H9 (cell line): Measurements from ENCODE around the gene NOS1AP. TPM values are rescaled to one million over a fixed set of nuclear protein-coding genes. Genes with fewer than 3 reads are reported as not detected.

Experiments
- DNase-seq: peaks from one replicate; pipeline ENCODE4 v3.0.0-alpha.2; 2017
- H2AFZ ChIP-seq: one replicate; pipeline ENCODE4 v1.6.1; 2013; ENCODE audit warnings: mild to moderate bottlenecking, low read length, control low read depth, moderate library complexity
- H2AK5ac ChIP-seq: 2 replicates; pipeline ENCODE4 v1.6.1; 2013; ENCODE audit warnings: low read length, control low read depth, mixed read lengths; ENCODE audit not compliant: insufficient read length
- H2BK120ac ChIP-seq: one replicate; pipeline ENCODE4 v1.6.1; 2013; ENCODE audit warnings: low read depth, mild to moderate bottlenecking, low read length, control low read depth, inconsistent platforms; ENCODE audit not compliant: poor library complexity, severe bottlenecking
- H2BK12ac ChIP-seq: 2 replicates; pipeline ENCODE4 v1.6.1; 2013; ENCODE audit warnings: low read length, control low read depth, mixed read lengths, low read depth; ENCODE audit not compliant: insufficient read length
- H2BK15ac ChIP-seq: 2 replicates; pipeline ENCODE4 v1.6.1; 2013; ENCODE audit warnings: low read depth, low read length, control low read depth
- H2BK20ac ChIP-seq: one replicate; pipeline ENCODE4 v1.6.1; 2013; ENCODE audit warnings: low read depth, mild to moderate bottlenecking, low read length, control low read depth, inconsistent platforms; ENCODE audit not compliant: poor library complexity, severe bottlenecking
- H2BK5ac ChIP-seq: 2 replicates; pipeline ENCODE4 v1.6.1; 2013; ENCODE audit warnings: low read length, control low read depth, mixed read lengths; ENCODE audit not compliant: insufficient read length
- H3K14ac ChIP-seq: 2 replicates; pipeline ENCODE4 v1.6.1; 2013; ENCODE audit warnings: low read length, control low read depth; ENCODE audit not compliant: insufficient read depth
- H3K18ac ChIP-seq: 2 replicates; pipeline ENCODE4 v1.6.1; 2013; ENCODE audit warnings: low read depth, mild to moderate bottlenecking, mixed read lengths, low read length, control low read depth; ENCODE audit not compliant: insufficient read length
- H3K23ac ChIP-seq: 2 replicates; pipeline ENCODE4 v1.6.1; 2013; ENCODE audit warnings: low read length, control low read depth, mixed read lengths, low read depth; ENCODE audit not compliant: insufficient read length
- H3K23me2 ChIP-seq: 2 replicates; pipeline ENCODE4 v1.6.1; 2013; ENCODE audit warnings: low read depth, mild to moderate bottlenecking, mixed read lengths, low read length, control low read depth; ENCODE audit not compliant: insufficient read length, poor library complexity, severe bottlenecking
- H3K27ac ChIP-seq: 2 replicates; pipeline ENCODE4 v1.5.1; 2013; ENCODE audit warnings: low read length, control low read depth, mixed read lengths, low read depth; ENCODE audit not compliant: insufficient read length
- H3K27me3 ChIP-seq: 2 replicates; pipeline ENCODE4 v1.6.1; 2013; ENCODE audit warnings: low read length, control low read depth, inconsistent platforms; ENCODE audit not compliant: insufficient read depth
- H3K4ac ChIP-seq: 2 replicates; pipeline ENCODE4 v1.6.1; 2013; ENCODE audit warnings: low read depth, mild to moderate bottlenecking, control low read depth, inconsistent platforms, low read length, moderate library complexity
- H3K4me1 ChIP-seq: 2 replicates; pipeline ENCODE4 v1.6.1; 2013; ENCODE audit warnings: low read length, control low read depth, inconsistent platforms; ENCODE audit not compliant: insufficient read depth
- H3K4me2 ChIP-seq: 2 replicates; pipeline ENCODE4 v1.6.1; 2013; ENCODE audit warnings: low read length, control low read depth, mixed read lengths; ENCODE audit not compliant: insufficient read length, insufficient read depth
- H3K56ac ChIP-seq: 2 replicates; pipeline ENCODE4 v1.6.1; 2013; ENCODE audit warnings: low read depth, mild to moderate bottlenecking, mixed read lengths, low read length, control low read depth; ENCODE audit not compliant: insufficient read length
- H3K79me1 ChIP-seq: 2 replicates; pipeline ENCODE4 v1.6.1; 2013; ENCODE audit warnings: low read depth, mild to moderate bottlenecking, moderate library complexity, low read length, control low read depth, inconsistent platforms; ENCODE audit not compliant: insufficient read depth, poor library complexity, severe bottlenecking
- H3K79me2 ChIP-seq: 2 replicates; pipeline ENCODE4 v1.6.1; 2013; ENCODE audit warnings: low read length, control low read depth, inconsistent platforms; ENCODE audit not compliant: insufficient read depth
- H3K9ac ChIP-seq: 2 replicates; pipeline ENCODE4 v1.6.1; 2013; ENCODE audit warnings: low read length, control low read depth, mixed read lengths; ENCODE audit not compliant: insufficient read length; ENCODE audit errors: extremely low read depth
- H3K9me3 ChIP-seq: one replicate; pipeline ENCODE4 v1.6.1; 2013; ENCODE audit warnings: low read depth, low read length, inconsistent platforms; ENCODE audit not compliant: control insufficient read depth
- H3T11ph ChIP-seq: one replicate; pipeline ENCODE4 v1.6.1; 2013; ENCODE audit warnings: mild to moderate bottlenecking, low read length, control low read depth, inconsistent platforms
- H4K20me1 ChIP-seq: one replicate; pipeline ENCODE4 v1.6.1; 2013; ENCODE audit not compliant: control insufficient read depth, insufficient read length, insufficient read depth
- H4K5ac ChIP-seq: 2 replicates; pipeline ENCODE4 v1.6.1; 2013; ENCODE audit warnings: low read depth, mild to moderate bottlenecking, mixed read lengths, low read length, control low read depth; ENCODE audit not compliant: insufficient read length
- H4K8ac ChIP-seq: replicated peaks from 2 replicates; pipeline ENCODE4 v1.6.1; 2013; ENCODE audit warnings: low read length, control low read depth, mixed read lengths, low read depth; ENCODE audit not compliant: insufficient read length
- H4K91ac ChIP-seq: 2 replicates; pipeline ENCODE4 v1.6.1; 2013; ENCODE audit warnings: low read depth, mild to moderate bottlenecking, moderate library complexity, mixed read lengths, low read length, control low read depth; ENCODE audit not compliant: insufficient read length
- H3K27ac Mint-ChIP-seq, 3 experiments: 2 replicates in 2 of 3; 3 replicates in 1 of 3; pipeline ENCODE4 v1.8.0; 2020 to 2021; ENCODE audit warnings: mixed read lengths in 3 of 3, mild to moderate bottlenecking in 1 of 3, moderate library complexity in 1 of 3
- H3K27me3 Mint-ChIP-seq: 2 replicates; pipeline ENCODE4 v1.8.0; 2021; ENCODE audit warnings: low read depth, mild to moderate bottlenecking, moderate library complexity, mixed read lengths
- H3K36me3 Mint-ChIP-seq, 3 experiments: 2 replicates in 2 of 3; 3 replicates in 1 of 3; pipeline ENCODE4 v1.8.0; 2020 to 2021; ENCODE audit warnings: low read depth in 3 of 3, mixed read lengths in 3 of 3; ENCODE audit not compliant: insufficient read depth in 1 of 3
- H3K4me1 Mint-ChIP-seq, 2 experiments: 2 replicates each; pipeline ENCODE4 v1.8.0; 2020; ENCODE audit warnings: mixed read lengths in 2 of 2
- H3K4me3 Mint-ChIP-seq, 2 experiments: 2 replicates in 1 of 2; 3 replicates in 1 of 2; pipeline ENCODE4 v1.8.0; 2020 to 2021; ENCODE audit warnings: mild to moderate bottlenecking in 2 of 2, mixed read lengths in 2 of 2, moderate library complexity in 1 of 2
- H3K9me3 Mint-ChIP-seq, 2 experiments: 2 replicates in 1 of 2; 3 replicates in 1 of 2; pipeline ENCODE4 v1.8.0; 2020; ENCODE audit warnings: mild to moderate bottlenecking in 2 of 2, mixed read lengths in 2 of 2, moderate library complexity in 1 of 2
- CTCF ChIP-seq: fragments of 200-600 bp; sonication (generic); conservative IDR thresholded peaks from 3 replicates; pipeline ENCODE4 v1.8.0; 2021; ENCODE audit warnings: antibody characterized with exemption, mild to moderate bottlenecking
- WGBS: extraction: QIAGEN DNeasy Blood & Tissue Kit; methylation state at CpG from one replicate; pipeline ENCODE4 v1.1.7; 2013; ENCODE audit warnings: missing lambda C conversion rate, low lambda C conversion rate, mixed read lengths; ENCODE audit not compliant: insufficient read length; ENCODE audit errors: extremely low coverage; 5-methylcytosine and 5-hydroxymethylcytosine counted together
- total RNA-seq: library from RNA; stranded (reverse); gene quantifications from 2 replicates; pipeline ENCODE4 v1.2.1, GENCODE V29; 2021

NOS1AP gene
- total RNA-seq, 1 experiment from 2014 or later, result 8.4 TPM

GRCh38 chr1:162381941-162382750 lies 312.7 kb downstream of the NOS1AP start:
- Histone ChIP-seq H3K23ac (no peak overlapping the region), H3K9ac (no peak overlapping the region), H2AK5ac (no peak overlapping the region), H3T11ph (no peak overlapping the region), H3K56ac (no peak overlapping the region), H3K27me3 (no peaks in the 10 kb centered on the region), H3K27ac (no peak overlapping the region), H3K18ac (no peak overlapping the region), H2BK20ac (no peak overlapping the region), H3K14ac (no peak overlapping the region), H2BK120ac (no peak overlapping the region), H4K5ac (no peak overlapping the region), H3K79me2 (no peaks in the 10 kb centered on the region), H4K20me1 (no peaks in the 10 kb centered on the region), H3K23me2 (no peaks in the 10 kb centered on the region), H3K9me3 (no peaks in the 10 kb centered on the region), H3K4me2 (no peak overlapping the region), H3K79me1 (no peaks in the 10 kb centered on the region), H2BK15ac (no peak overlapping the region), H2BK5ac (no peak overlapping the region), H4K91ac (no peak overlapping the region), H3K4ac (no peak overlapping the region), H2BK12ac (no peak overlapping the region), H2AFZ (no peak overlapping the region), H3K4me1 (no peaks in the 10 kb centered on the region), H4K8ac (no peak overlapping the region)
- no CpG with 5 or more reads among the region's 13 CpGs for WGBS
- Mint-ChIP-seq H3K27me3 (no peaks in the 10 kb centered on the region; the same call in 1 of the 2 replicates), H3K36me3 (peaks cover 8 to 23% (median 18%) of the 10 kb centered on the region in 3 experiments; a peak in 6 of 7 replicates), H3K4me1 (peaks cover 9 to 13% of the 10 kb centered on the region in 2 experiments), H3K4me3 (no peak overlapping the region), H3K9me3 (no peaks in the 10 kb centered on the region), H3K27ac (no peak overlapping the region)
- DNase-seq, result no peak
- no peak for TF ChIP-seq CTCF
